GM21528 (cell line): Measurements from ENCODE around the gene XPO6.

Experiments
- ATAC-seq: cut with Tn5 transposase; IDR thresholded peaks from one replicate; pipeline ENCODE4 v1.9.1; 2021; ENCODE audit warnings: mild to moderate bottlenecking, moderate library complexity; ENCODE audit not compliant: unreplicated experiment, low FRiP score

The XPO6 gene

DNA sequence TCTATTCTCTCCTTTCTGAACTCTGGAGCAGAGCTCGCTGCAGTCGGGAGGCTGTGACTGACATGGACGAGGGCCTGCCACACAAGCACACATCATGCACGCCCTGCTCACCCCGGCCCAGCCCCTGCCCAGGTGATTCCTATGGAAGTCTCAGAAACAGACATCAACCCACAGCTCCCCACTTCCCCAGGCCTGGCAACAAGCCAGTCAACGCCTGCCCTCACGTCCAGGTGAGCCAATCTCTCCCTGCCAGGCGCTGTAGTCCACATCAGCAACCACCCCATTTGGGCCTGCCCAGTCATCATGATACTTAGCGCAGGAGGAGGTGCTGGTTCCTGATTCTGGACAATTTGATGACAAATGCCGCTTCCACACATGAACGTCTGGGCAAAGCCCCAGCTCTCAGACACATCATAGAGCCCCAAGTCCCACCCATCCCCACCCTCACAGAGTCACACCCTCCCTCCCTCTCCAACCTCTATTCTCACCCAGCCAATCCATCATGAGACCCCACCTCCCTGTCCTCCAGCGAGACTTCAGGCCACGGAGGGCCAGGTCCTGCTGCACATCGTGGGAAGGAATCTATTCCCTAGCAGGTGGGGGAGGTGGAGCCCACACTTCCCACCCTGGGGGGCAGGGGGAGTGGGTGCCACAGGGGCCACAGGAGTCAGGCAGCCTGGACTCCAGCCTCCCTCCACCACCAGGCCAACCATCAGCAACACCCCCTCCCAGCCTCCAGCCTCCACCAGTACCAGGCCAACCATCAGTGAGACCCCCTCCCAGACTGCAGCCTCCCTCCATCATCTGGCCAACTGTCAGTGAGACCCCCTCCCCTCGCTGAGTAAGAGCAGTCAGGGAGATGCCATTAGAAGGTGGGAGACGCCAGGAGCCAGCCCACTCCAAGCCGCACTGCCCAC is 114.5 kb downstream of the XPO6 start:
- no peak for ATAC-seq

DNA sequence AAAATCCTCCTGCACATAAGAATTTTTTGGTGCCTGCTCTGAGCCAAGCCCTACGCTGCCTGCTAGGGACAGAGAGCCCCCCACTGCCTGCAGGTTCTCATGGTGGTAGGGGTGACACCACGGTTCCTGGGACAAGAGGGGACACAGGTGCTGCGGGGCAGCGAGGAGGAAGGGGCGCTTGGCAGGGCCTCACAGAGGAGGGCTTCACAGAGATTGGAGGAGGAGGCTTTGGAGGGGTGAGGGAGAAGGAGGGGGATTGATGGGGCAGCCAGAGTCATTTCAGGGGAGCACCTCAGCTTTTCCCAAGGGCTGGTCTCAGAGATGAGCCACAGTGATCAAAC is 118.4 kb downstream of the XPO6 start:
- ATAC-seq, result no peak

GRCh38 chr16:28092721-28093384 is 118.9 kb downstream of the XPO6 start:
- no peak for ATAC-seq

DNA sequence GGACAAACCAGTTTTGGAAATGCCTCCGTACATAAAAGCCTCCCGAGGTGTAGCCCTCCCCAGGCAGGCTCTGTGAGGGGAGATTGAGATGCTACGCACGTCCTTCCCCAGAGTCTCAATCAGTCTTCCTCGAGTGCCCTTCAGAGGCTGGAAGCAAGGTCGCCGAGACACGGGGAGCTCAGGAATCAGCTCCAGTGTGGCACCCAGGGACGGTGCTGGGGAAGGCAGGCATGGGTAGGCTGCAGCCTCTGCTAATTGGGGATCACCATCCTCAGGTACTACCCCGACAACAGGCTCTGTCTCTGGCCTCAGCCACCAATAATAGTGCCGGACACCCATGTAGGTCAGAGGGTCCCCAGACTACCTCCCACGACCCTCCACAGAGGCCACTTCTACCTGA is 120.1 kb downstream of the XPO6 start:
- ATAC-seq, result no peak

GRCh38 chr16:28090646-28091377 is 121.0 kb downstream of the XPO6 start:
- ATAC-seq, result no peak

- no peak for ATAC-seq
Measured at GRCh38 chr16:28089992-28090365, 121.8 kb downstream of the XPO6 start.

GRCh38 chr16:28089205-28089991 is 122.4 kb downstream of the XPO6 start:
- ATAC-seq, result no peak

DNA sequence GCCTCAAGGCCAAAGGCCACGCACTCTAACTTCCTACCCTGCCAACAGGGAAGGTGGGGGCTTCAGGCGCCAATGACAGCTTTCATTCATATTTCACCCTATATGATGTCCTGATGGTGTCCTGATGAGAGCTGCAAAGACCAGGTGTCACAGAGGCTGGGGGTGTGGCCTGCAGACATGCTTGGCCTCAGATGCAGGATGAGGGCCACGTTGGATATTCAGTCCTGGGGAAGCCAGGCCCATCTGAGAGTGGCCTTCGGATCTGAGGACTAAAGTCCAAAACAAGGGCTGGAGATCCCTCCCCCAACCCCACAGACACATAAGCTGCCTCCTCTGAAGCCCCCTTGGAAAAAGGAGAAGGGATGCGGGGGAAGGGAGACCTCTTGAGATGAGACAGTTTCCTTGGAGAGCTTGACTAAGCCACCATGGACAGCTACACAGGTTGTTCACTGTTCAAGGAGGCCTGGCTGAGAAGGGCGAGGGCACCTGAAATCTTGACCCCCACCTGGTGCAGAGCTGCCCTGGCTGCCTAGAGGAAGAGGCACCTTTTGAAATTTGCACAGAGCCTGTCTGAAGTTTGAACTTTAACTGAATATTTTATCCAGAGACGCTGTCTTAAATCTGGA is 124.0 kb downstream of the XPO6 start:
- no peak for ATAC-seq

- no peak for ATAC-seq
Measured at GRCh38 chr16:28087140-28087660, 124.6 kb downstream of the XPO6 start.

- no peak for ATAC-seq
Measured at GRCh38 chr16:28086186-28087139, 125.3 kb downstream of the XPO6 start.

GRCh38 chr16:28085389-28086171 is 126.2 kb downstream of the XPO6 start:
- no peak for ATAC-seq

GRCh38 chr16:28084209-28084608 is 127.6 kb downstream of the XPO6 start:
- ATAC-seq, result no peak

DNA sequence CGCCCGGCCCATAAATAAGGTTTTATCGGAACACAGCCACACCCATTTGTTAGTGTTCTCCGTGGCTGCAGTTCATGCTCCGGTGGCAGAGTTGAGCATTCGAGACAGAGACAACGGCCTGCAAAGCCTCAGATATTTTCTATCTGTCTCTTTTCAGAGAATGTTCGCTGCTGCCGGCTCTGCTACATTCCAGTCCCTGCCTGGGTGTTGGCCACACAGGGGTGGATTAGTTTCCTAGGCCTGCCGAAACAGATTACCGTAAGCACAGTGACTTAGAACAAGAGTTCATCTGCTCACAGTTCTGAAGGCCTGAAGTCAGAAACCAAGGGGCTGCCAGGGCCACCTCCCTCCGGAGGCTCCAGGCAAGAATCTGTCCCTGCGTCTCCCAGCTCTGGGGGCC is 129.1 kb downstream of the XPO6 start:
- no peak for ATAC-seq

DNA sequence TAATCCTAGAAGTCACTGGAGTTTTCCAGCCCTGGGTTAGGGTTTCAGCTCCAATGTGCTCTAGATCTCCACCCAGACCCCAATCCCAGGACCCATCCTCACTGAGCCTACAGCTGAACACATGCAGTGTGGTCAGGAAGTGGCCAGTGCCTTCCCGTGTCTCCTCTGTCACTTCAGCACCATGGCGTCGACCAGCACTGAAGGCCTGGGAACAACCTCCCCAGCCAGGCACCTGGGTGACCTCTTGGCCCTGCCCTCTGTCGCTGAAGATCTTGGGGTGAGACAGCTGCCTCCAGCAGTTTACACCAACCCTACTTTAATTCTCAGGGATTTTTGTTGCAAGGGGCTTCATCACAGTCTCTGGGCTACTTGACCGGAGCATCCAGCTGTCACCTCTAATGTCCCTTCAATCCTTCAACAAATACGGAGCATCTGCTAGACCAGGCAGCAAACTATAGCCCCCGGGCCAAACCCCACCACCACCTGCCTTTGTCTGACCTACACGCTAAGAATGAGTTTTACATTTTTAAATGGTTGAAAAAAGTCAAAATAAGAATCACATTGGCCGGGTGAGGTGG is 130.3 kb downstream of the XPO6 start:
- no peak for ATAC-seq

GRCh38 chr16:28078261-28078660 is 133.5 kb downstream of the XPO6 start:
- ATAC-seq, result no peak

- no peak for ATAC-seq
Measured at GRCh38 chr16:28073836-28074235, 137.9 kb downstream of the XPO6 start.

DNA sequence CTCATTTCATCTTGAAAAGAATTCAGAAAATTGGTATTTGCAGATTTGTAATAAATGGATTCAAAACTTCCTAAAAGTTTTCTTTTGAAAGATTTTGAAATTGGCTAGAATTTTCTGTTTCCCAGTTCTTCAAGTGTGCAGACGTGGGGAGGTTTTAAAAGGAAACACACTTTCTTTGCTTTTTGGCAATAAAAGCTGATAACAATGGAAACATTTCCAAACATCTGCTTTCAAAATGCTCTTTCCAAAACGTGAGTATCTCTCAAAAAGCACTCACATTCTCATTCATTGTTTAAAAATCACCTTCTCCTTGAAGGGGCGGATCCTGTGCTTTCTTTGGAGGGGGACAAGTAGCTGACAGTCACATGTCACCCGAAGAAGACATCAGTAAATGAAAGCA is 139.7 kb downstream of the XPO6 start:
- ATAC-seq, result no peak
